PC-3 (cell line): Measurements from ENCODE around the gene SEMA5A.

Experiments
- EZH2 ChIP-seq: fragments of 300-600 bp; sonication (generic); IDR thresholded peaks from one replicate; pipeline ENCODE4 v1.6.1; 2017; ENCODE audit warnings: antibody characterized with exemption, mild to moderate bottlenecking, low read length; ENCODE audit not compliant: unreplicated experiment
- TF ChIP-seq, protein P1 (sequence below): fragments of 300-600 bp; sonication (generic); conservative IDR thresholded peaks from 2 replicates; pipeline ENCODE4 v1.5.1; 2017; ENCODE audit warnings: antibody characterized with exemption, low read depth, mild to moderate bottlenecking, low read length

DNA sequence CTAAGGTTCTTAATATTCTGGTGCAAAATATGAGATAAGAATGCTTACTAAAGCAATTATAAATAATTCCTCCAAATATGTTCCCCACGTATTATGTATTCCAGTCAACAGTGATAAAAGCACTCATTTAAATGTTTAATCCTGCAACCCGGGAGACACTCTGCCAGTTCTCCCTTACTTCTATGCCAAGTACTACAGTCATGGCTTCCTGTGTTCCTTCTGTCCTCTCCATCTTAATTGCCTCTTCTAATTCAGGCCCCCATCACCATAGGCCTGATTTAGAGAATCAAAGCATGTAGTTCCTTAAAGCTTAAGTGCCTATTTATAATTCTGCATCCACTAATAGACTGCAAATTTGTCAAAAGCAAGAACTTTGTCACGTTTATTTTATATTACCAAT is 474.8 kb downstream of the SEMA5A start:
- no peak for TF ChIP-seq EZH2
- TF ChIP-seq, protein P1, sequence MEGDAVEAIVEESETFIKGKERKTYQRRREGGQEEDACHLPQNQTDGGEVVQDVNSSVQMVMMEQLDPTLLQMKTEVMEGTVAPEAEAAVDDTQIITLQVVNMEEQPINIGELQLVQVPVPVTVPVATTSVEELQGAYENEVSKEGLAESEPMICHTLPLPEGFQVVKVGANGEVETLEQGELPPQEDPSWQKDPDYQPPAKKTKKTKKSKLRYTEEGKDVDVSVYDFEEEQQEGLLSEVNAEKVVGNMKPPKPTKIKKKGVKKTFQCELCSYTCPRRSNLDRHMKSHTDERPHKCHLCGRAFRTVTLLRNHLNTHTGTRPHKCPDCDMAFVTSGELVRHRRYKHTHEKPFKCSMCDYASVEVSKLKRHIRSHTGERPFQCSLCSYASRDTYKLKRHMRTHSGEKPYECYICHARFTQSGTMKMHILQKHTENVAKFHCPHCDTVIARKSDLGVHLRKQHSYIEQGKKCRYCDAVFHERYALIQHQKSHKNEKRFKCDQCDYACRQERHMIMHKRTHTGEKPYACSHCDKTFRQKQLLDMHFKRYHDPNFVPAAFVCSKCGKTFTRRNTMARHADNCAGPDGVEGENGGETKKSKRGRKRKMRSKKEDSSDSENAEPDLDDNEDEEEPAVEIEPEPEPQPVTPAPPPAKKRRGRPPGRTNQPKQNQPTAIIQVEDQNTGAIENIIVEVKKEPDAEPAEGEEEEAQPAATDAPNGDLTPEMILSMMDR, result no peak
